HepG2 (cell line): ENCODE measurements around the gene SHC1. TPM values are rescaled to one million over a fixed set of nuclear protein-coding genes. Genes with fewer than 3 reads are reported as not detected.

ENCODE experiments used
- ATAC-seq: fragments of 200-7000 bp; cut with Tn5 transposase; 3 replicates; pipeline ENCODE4 v1.9.1; 2020; ENCODE audit warnings: mild to moderate bottlenecking, moderate library complexity
- BruUV-seq: library from RNA; stranded (reverse); fragments of 400-500 nt; replicated peaks from 2 replicates; lab custom pipeline; 2021; lab: Mats Ljungman, UMichigan
- CTCF ChIA-PET: fragments of 300-600 bp; formaldehyde crosslinking; extraction: SDS; loops from one replicate; lab custom pipeline; 2021; ENCODE audit warnings: low total read pairs, inconsistent platforms, low intra/inter-chr PET ratio; lab: Yijun Ruan, JAX
- POLR2A ChIA-PET: fragments of 350-600 bp; sonication (Branson Sonifier 250); formaldehyde crosslinking; loops from one replicate; lab custom pipeline; 2020; ENCODE audit warnings: antibody characterized with exemption, inconsistent platforms; lab: Yijun Ruan, JAX
- DNase-seq: peaks from one replicate; pipeline ENCODE4 v3.0.0-alpha.2; 2015; ENCODE audit warnings: low spot score
- FAIRE-seq: peaks from 3 replicates; lab custom pipeline; 2011; peaks lifted over from hg19 to GRCh38; lab: Jason Lieb, UNC
- H2AFZ ChIP-seq: one replicate; pipeline ENCODE4 v1.6.1; 2011; ENCODE audit warnings: low read length, inconsistent platforms
- H3K27ac ChIP-seq: fragments of 300-600 bp; 3 replicates; pipeline ENCODE4 v1.8.0; 2011; ENCODE audit warnings: mixed run types, mild to moderate bottlenecking, mixed read lengths, low read length, inconsistent platforms; ENCODE audit not compliant: insufficient read depth; ENCODE audit errors: extremely low read length
- H3K27me3 ChIP-seq, 2 experiments: fragments of 200-600 bp in 1 of 2; 2 replicates in 1 of 2; 3 replicates in 1 of 2; pipeline versions ENCODE4 v1.6.0 to v1.8.0; 2011; ENCODE audit warnings: low read length in 2 of 2, mild to moderate bottlenecking in 2 of 2, moderate library complexity in 2 of 2, inconsistent platforms in 1 of 2; ENCODE audit not compliant: insufficient read depth in 2 of 2, control insufficient read depth in 1 of 2
- H3K36me3 ChIP-seq, 2 experiments: fragments of 200-600 bp in 1 of 2; replicated peaks in 1 of 2; 2 replicates in 1 of 2; 3 replicates in 1 of 2; pipeline versions ENCODE4 v1.5.1 to v1.8.0; 2011; ENCODE audit warnings: low read length in 2 of 2, inconsistent platforms in 1 of 2; ENCODE audit not compliant: insufficient read depth in 2 of 2, control insufficient read depth in 1 of 2
- H3K4me1 ChIP-seq: 2 replicates; pipeline ENCODE4 v1.5.1; 2012; ENCODE audit warnings: low read length, inconsistent platforms; ENCODE audit not compliant: insufficient read depth
- H3K4me2 ChIP-seq: 2 replicates; pipeline ENCODE4 v1.6.0; 2011; ENCODE audit warnings: low read depth, low read length, inconsistent platforms
- H3K4me3 ChIP-seq, 3 experiments: fragments of 200-600 bp in 1 of 3; sonication (generic), shearing (Covaris generic) in 1 of 3; replicated peaks in 1 of 3; 2 replicates each; pipeline ENCODE4 v1.5.1; 2011 to 2016; ENCODE audit warnings: low read length in 3 of 3, inconsistent platforms in 2 of 3, low read depth in 2 of 3, mild to moderate bottlenecking in 2 of 3, control low read depth in 1 of 3, mixed read lengths in 1 of 3; ENCODE audit not compliant: insufficient read depth in 1 of 3
- H3K79me2 ChIP-seq: one replicate; pipeline ENCODE4 v1.6.1; 2011; ENCODE audit warnings: low read length, inconsistent platforms; ENCODE audit not compliant: insufficient read depth
- H3K9ac ChIP-seq: 2 replicates; pipeline ENCODE4 v1.6.0; 2011; ENCODE audit warnings: mild to moderate bottlenecking, low read depth, low read length, inconsistent platforms; ENCODE audit not compliant: insufficient read depth
- H3K9me3 ChIP-seq: 2 replicates; pipeline ENCODE4 v1.5.1; 2012; ENCODE audit warnings: mild to moderate bottlenecking, low read length
- H4K20me1 ChIP-seq: 2 replicates; pipeline ENCODE4 v1.6.0; 2011; ENCODE audit warnings: inconsistent platforms, mild to moderate bottlenecking, low read length, moderate library complexity; ENCODE audit not compliant: insufficient read depth
- CEBPB ChIP-seq: IDR thresholded peaks from 2 replicates; pipeline ENCODE4 v1.6.1; 2011; ENCODE audit warnings: low read depth, low read length, improper control_type of control experiment, borderline replicate concordance
- CHD4 ChIP-seq: fragments of 200-600 bp; sonication (generic); IDR thresholded peaks from 2 replicates; pipeline ENCODE4 v1.7.0; 2017; ENCODE audit warnings: mild to moderate bottlenecking, low read length, borderline replicate concordance
- DR1 ChIP-seq: sonication (generic); formaldehyde crosslinking; IDR thresholded peaks from 2 replicates; pipeline ENCODE4 v1.8.0; 2021; ENCODE audit warnings: mild to moderate bottlenecking, missing genetic modification reagents, inconsistent platforms
- DRAP1 ChIP-seq: IDR thresholded peaks from 2 replicates; pipeline ENCODE4 v1.6.1; 2016; ENCODE audit warnings: missing genetic modification reagents, missing compliant biosample characterization
- EP300 ChIP-seq, 3 experiments: sonication (generic) in 1 of 3; formaldehyde crosslinking in 1 of 3; IDR thresholded peaks; 2 replicates each; pipeline versions ENCODE4 v1.5.1 to v1.6.1; 2011 to 2020; ENCODE audit warnings: low read depth in 2 of 3, low read length in 2 of 3, borderline replicate concordance in 1 of 3, improper control_type of control experiment in 1 of 3, mild to moderate bottlenecking in 1 of 3, missing genetic modification reagents in 1 of 3, moderate library complexity in 1 of 3
- GZF1 ChIP-seq: sonication (generic); formaldehyde crosslinking; IDR thresholded peaks from 2 replicates; pipeline ENCODE4 v1.5.1; 2020; ENCODE audit warnings: mild to moderate bottlenecking, missing genetic modification reagents
- HDAC2 ChIP-seq: sonication (generic); formaldehyde crosslinking; IDR thresholded peaks from 2 replicates; pipeline ENCODE4 v1.4.0; 2020; ENCODE audit warnings: missing genetic modification reagents
- NFYB ChIP-seq: sonication (generic); formaldehyde crosslinking; IDR thresholded peaks from 2 replicates; pipeline ENCODE4 v1.4.0; 2020; ENCODE audit warnings: missing genetic modification reagents
- NRL ChIP-seq: sonication (generic); formaldehyde crosslinking; IDR thresholded peaks from 2 replicates; pipeline ENCODE4 v1.5.0; 2020; ENCODE audit warnings: missing genetic modification reagents, mild to moderate bottlenecking, moderate library complexity, borderline replicate concordance
- PBX2 ChIP-seq: IDR thresholded peaks from 2 replicates; pipeline ENCODE4 v1.6.1; 2016; ENCODE audit warnings: control low read depth
- ZEB1 ChIP-seq: IDR thresholded peaks from 2 replicates; pipeline ENCODE4 v1.6.1; 2012; ENCODE audit warnings: mild to moderate bottlenecking, low read depth, inconsistent platforms; ENCODE audit not compliant: insufficient replicate concordance
- ZNF276 ChIP-seq: sonication (generic); formaldehyde crosslinking; IDR thresholded peaks from 2 replicates; pipeline ENCODE4 v1.4.0; 2020; ENCODE audit warnings: mild to moderate bottlenecking, low read depth, missing genetic modification reagents
- ZNF644 ChIP-seq: IDR thresholded peaks from 2 replicates; pipeline ENCODE4 v1.6.1; 2016; ENCODE audit warnings: low read depth
- ZNF879 ChIP-seq: sonication (generic); formaldehyde crosslinking; IDR thresholded peaks from 2 replicates; pipeline ENCODE4 v1.8.1; 2023; ENCODE audit warnings: missing genetic modification reagents
- ZXDC ChIP-seq: sonication (generic); formaldehyde crosslinking; IDR thresholded peaks from 2 replicates; pipeline ENCODE4 v1.5.0; 2020; ENCODE audit warnings: mild to moderate bottlenecking, missing genetic modification reagents
- WGBS: methylation state at CpG from one replicate; pipeline ENCODE4 v1.1.6; 2017; ENCODE audit warnings: low lambda C conversion rate; 5-methylcytosine and 5-hydroxymethylcytosine counted together
- in situ Hi-C: cut with HindIII; loops from 2 replicates; pipeline ENCODE4 v1.10.0; 2017; ENCODE audit warnings: low pct_unique_long_range_greater_than_20kb; ENCODE audit not compliant: extremely low pct_ligation_motif_present
- intact Hi-C: fragments of 100-400 bp; cut with micrococcal nuclease; formaldehyde crosslinking; loops from one replicate; pipeline ENCODE4 v1.10.0; 2022; ENCODE audit not compliant: unreplicated experiment
- polyA plus RNA-seq, 8 experiments: library from polyadenylated mRNA; depleted of rRNA in 3 of 8; stranded (reverse) in 7 of 8; unstranded in 1 of 8; fragments of >200 nt; fragmentation: Illumina TruSeq in 4 of 8; extraction: Trizol in 4 of 8; gene quantifications; 2 replicates each; pipeline versions ENCODE4 v1.2.1 to v1.2.3, GENCODE V29; 2011 to 2016; ENCODE audit warnings: low read depth in 4 of 8, missing spikeins in 1 of 8, mixed read lengths in 1 of 8; ENCODE audit not compliant: insufficient read depth in 1 of 8
- total RNA-seq, 5 experiments: library from RNA; depleted of rRNA; stranded (reverse); fragments of >200 nt; fragmentation: Illumina TruSeq; extraction: Trizol; gene quantifications; 2 replicates each; pipeline ENCODE4 v1.2.3, GENCODE V29; 2016; ENCODE audit warnings: low read depth in 1 of 5
- TF ChIP-seq, protein P1 (sequence below): IDR thresholded peaks from 2 replicates; pipeline ENCODE4 v1.6.1; 2012; ENCODE audit warnings: inconsistent platforms

SHC1 gene
- total and polyA plus RNA-seq, 2 of the 13 experiments (the other 11 are each of a cell fraction or from before 2014, with no cell fraction given) = 52.0 to 137 TPM

DNA sequence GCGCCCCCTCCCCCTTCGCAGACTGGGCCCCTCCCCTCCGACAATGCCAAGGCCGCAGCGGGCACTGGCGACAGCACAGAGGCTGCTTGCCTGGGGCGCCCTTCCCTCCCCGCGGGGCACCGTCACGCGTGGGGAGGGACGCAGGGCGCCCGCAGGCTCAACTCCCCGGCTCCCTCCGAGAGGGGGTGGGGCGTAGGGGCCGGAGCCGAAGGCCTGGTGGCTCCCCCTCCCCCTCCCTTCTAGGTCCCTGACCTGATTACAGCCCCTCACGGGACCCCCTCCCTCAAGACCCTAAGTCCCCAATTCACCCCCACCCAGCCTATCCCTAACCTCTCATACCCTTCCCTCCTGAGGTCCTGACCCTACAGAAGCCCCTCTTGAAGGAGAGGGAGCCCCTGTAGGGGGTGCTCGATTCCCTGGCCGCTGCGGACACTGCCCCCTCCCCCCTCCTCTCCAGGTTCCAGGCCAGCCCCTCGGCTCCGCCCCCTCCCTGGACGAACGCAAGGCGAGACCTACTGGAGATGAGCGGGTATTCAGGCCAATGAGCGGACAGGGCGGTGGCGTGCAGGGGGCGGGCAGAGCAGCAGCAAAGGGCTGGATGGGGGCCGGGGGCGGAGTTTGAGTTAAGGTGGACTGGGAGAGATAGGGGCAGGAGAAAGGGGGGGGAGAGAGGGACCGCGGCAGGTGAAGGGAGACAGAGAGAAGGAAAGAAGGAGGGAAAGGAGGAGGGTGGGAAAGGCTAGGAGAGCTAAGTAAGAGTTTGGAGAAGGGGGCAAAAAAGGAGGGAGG, 31.3 kb upstream of the SHC1 start:
- peaks cover 43% of the 10 kb centered on the region for H3K4me1 ChIP-seq
- intact Hi-C loops (loop anchor here (1.0 to 5.0 kb wide), 3 partner anchors 15 to 445 kb away; partner anchors contain the start of genes PYGO2 and UBE2Q1), in situ Hi-C loops (no loop called here)
- H3K4me3 ChIP-seq = peak overlapping the region; percentile 70 to 86 (median 84)
- H2AFZ ChIP-seq = no peak overlapping the region
- BruUV-seq = TSS peak; percentile 58
- peak overlapping the region; percentile 100 for H3K4me2 ChIP-seq
- POLR2A ChIA-PET = interaction anchor here (0.6 to 6.7 kb wide), 27 partner anchors 8 to 442 kb away, joined by 3 to 90 read pairs (median 5); partner anchors contain the start of genes ADAM15, FLAD1, LENEP and PBXIP1
- FAIRE-seq (peak; percentile 84), DNase-seq (peak; percentile 97), ATAC-seq (peak; percentile 70)
- H3K27ac ChIP-seq = peak overlapping the region; percentile 97
- H4K20me1 ChIP-seq = peaks cover under 1% of the 10 kb centered on the region; the same call in 1 of the 2 replicates
- 1% methylated on average over 19 of the region's 38 CpGs for whole genome bisulfite sequencing
- H3K9me3 ChIP-seq = no peaks in the 10 kb centered on the region
- CTCF ChIA-PET = interaction anchor here (1.8 to 6.8 kb wide), 2 partner anchors 16 to 82 kb away, joined by 4 to 54 read pairs; no protein-coding TSS in a partner anchor
- H3K9ac ChIP-seq = peak overlapping the region; percentile 83
- no peaks in the 10 kb centered on the region; a peak in 1 of 5 replicates for H3K36me3 ChIP-seq
- H3K27me3 ChIP-seq = no peaks in the 10 kb centered on the region; a peak in 1 of 5 replicates
- peaks cover 27% of the 10 kb centered on the region for H3K79me2 ChIP-seq
- peak; percentile 46; the same call in 1 of the 2 replicates for TF ChIP-seq DR1 (CRISPR knock-in tag)
- TF ChIP-seq, protein P1, sequence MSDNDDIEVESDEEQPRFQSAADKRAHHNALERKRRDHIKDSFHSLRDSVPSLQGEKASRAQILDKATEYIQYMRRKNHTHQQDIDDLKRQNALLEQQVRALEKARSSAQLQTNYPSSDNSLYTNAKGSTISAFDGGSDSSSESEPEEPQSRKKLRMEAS = peak; percentile 27; the same call in 1 of the 2 replicates
- TF ChIP-seq ZXDC = no peak
- peak in 1 of 2 experiments; percentile 7; a peak in 1 of 4 replicates for TF ChIP-seq EP300 (IDR thresholded peaks at IDR 0.05; ENCODE audit: low read depth in 2 of 2, low read length in 2 of 2)
- TF ChIP-seq EP300 (CRISPR knock-in tag; IDR thresholded peaks at IDR 0.05; ENCODE audit: borderline replicate concordance) = no peak
- TF ChIP-seq CHD4 = 0 out of 2 replicates have a peak, but pooled peaks have one; percentile 36
- TF ChIP-seq ZNF644 (CRISPR knock-in tag) = no peak
- TF ChIP-seq CEBPB = no peak
- TF ChIP-seq HDAC2 (CRISPR knock-in tag) = 0 out of 2 replicates have a peak, but pooled peaks have one; percentile 31
- peak; percentile 89 for TF ChIP-seq PBX2 (CRISPR knock-in tag)
- TF ChIP-seq ZEB1 = peak; percentile 52
- TF ChIP-seq GZF1 (CRISPR knock-in tag) = no peak
- TF ChIP-seq ZNF879 = no peak
- peak; percentile 100 for TF ChIP-seq ZNF276 (CRISPR knock-in tag)
- TF ChIP-seq NRL (CRISPR knock-in tag) = no peak
- peak; percentile 87 for TF ChIP-seq NFYB (CRISPR knock-in tag)
- TF ChIP-seq DRAP1 (CRISPR knock-in tag) = peak; percentile 86
